Measurements from ENCODE around the gene ANK2. TPM values are rescaled to one million over a fixed set of nuclear protein-coding genes. Genes with fewer than 3 reads are reported as not detected.

The ANK2 gene
- total RNA-seq, 1 donor from 2014 or later, result 77.8 TPM

DNA sequence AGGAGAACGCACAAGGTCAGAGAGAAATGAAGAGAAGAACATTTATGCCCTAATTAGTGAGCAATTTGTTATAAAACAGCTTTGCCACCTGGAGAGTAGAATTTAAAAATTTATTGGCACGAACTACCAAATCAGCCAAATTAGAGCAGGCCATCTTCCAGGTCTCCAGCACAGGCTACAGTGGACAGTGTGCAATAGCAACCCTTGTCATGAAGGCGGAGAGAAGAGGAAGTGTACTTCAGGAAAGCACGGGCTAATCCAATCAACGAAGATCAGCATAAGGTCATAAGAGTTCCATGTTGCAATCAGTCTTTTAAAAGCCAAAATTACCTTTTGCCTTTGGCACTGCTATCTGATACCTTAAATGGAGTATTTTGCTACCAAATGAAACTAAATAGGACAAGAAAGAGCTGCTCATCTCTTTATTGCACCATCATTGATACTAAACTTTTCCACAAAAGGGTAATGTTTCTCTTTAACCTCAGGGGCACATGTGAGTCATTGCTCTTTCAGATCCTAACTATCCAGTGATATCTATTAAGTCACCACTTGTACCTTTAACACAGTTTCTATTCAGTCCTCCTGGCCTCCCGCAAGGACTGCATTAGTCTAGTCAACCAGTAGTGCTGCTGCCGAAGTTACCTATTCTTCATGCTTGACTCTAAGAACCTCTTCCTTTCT is 19.9 kb downstream of the ANK2 start:
- peaks cover 4% of the 10 kb centered on the region for H3K4me1 Mint-ChIP-seq (ENCODE audit: low read depth, unreplicated experiment)

DNA sequence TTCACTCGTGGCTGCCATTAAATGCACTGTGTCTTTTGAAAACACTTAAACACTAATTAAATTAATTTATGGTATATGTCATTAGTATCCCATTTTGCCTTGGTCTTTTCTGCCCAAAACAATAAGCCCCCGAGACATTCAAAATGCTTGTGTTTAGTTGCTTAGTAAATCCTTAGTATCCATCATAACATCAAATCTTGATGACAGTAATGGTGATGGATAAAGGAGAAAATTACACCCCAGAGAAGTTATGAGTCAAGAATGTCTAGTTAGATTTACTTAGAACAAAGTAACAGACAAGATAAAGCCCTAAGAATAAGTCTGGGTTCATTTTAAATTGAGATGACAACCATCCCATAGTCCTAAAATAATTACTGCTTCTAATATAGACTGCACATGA is 21.3 kb downstream of the ANK2 start:
- Histone ChIP-seq H3K27ac (ENCODE audit: low read depth, low read length) (no peak overlapping the region), H3K4me2 (ENCODE audit: low read length) (no peak overlapping the region), H3K36me3 (ENCODE audit: insufficient read depth, low read length) (no peaks in the 10 kb centered on the region), H4K20me1 (ENCODE audit: insufficient read depth, low read length) (no peaks in the 10 kb centered on the region), H3K4me1 (ENCODE audit: insufficient read depth, low read length) (no peaks in the 10 kb centered on the region), H3K4me3 (ENCODE audit: insufficient read depth, low read depth, low read length) (no peak overlapping the region), H2AFZ (ENCODE audit: low read depth, low read length) (no peak overlapping the region), H3K79me2 (ENCODE audit: insufficient read depth, low read length) (no peaks in the 10 kb centered on the region), H3K27me3 (ENCODE audit: insufficient read depth, low read length) (no peaks in the 10 kb centered on the region), H3K9ac (ENCODE audit: low read length) (no peak overlapping the region), H3K9me3 (ENCODE audit: insufficient read depth, low read depth, low read length) (no peaks in the 10 kb centered on the region)
- TF ChIP-seq, protein P1, sequence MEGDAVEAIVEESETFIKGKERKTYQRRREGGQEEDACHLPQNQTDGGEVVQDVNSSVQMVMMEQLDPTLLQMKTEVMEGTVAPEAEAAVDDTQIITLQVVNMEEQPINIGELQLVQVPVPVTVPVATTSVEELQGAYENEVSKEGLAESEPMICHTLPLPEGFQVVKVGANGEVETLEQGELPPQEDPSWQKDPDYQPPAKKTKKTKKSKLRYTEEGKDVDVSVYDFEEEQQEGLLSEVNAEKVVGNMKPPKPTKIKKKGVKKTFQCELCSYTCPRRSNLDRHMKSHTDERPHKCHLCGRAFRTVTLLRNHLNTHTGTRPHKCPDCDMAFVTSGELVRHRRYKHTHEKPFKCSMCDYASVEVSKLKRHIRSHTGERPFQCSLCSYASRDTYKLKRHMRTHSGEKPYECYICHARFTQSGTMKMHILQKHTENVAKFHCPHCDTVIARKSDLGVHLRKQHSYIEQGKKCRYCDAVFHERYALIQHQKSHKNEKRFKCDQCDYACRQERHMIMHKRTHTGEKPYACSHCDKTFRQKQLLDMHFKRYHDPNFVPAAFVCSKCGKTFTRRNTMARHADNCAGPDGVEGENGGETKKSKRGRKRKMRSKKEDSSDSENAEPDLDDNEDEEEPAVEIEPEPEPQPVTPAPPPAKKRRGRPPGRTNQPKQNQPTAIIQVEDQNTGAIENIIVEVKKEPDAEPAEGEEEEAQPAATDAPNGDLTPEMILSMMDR (IDR thresholded peaks at IDR 0.05; ENCODE audit: insufficient read depth, low read depth, low read length), result no peak
- no peak for TF ChIP-seq EZH2 (IDR thresholded peaks at IDR 0.05; ENCODE audit: insufficient read depth, low read length)
- Mint-ChIP-seq H3K9me3 (ENCODE audit: unreplicated experiment) (no peaks in the 10 kb centered on the region), H3K27ac (ENCODE audit: unreplicated experiment) (no peak overlapping the region), H3K4me1 (ENCODE audit: low read depth, unreplicated experiment) (peaks cover 4% of the 10 kb centered on the region), H3K36me3 (ENCODE audit: low read depth, unreplicated experiment) (no peaks in the 10 kb centered on the region), H3K27me3 (ENCODE audit: low read depth, unreplicated experiment) (no peaks in the 10 kb centered on the region), H3K4me3 (ENCODE audit: unreplicated experiment) (no peak overlapping the region)
- DNase-seq (ENCODE audit: low read depth) (no peak), FAIRE-seq (no peak)

More for the DNA sequence above, 19.9 kb downstream of the ANK2 start:
- FAIRE-seq, result no peak
- TF ChIP-seq, protein P1 (IDR thresholded peaks at IDR 0.05; ENCODE audit: insufficient read depth, low read depth, low read length), result no peak
- no peak for TF ChIP-seq EZH2 (IDR thresholded peaks at IDR 0.05; ENCODE audit: insufficient read depth, low read length)
- Histone ChIP-seq H2AFZ (ENCODE audit: low read depth, low read length) (no peak overlapping the region), H4K20me1 (ENCODE audit: insufficient read depth, low read length) (no peaks in the 10 kb centered on the region), H3K27ac (ENCODE audit: low read depth, low read length) (no peak overlapping the region), H3K4me2 (ENCODE audit: low read length) (no peak overlapping the region), H3K27me3 (ENCODE audit: insufficient read depth, low read length) (no peaks in the 10 kb centered on the region), H3K9me3 (ENCODE audit: insufficient read depth, low read depth, low read length) (no peaks in the 10 kb centered on the region), H3K9ac (ENCODE audit: low read length) (no peak overlapping the region), H3K4me3 (ENCODE audit: insufficient read depth, low read depth, low read length) (no peak overlapping the region), H3K79me2 (ENCODE audit: insufficient read depth, low read length) (no peaks in the 10 kb centered on the region), H3K36me3 (ENCODE audit: insufficient read depth, low read length) (no peaks in the 10 kb centered on the region), H3K4me1 (ENCODE audit: insufficient read depth, low read length) (no peaks in the 10 kb centered on the region)
- Mint-ChIP-seq H3K4me3 (ENCODE audit: unreplicated experiment) (no peak overlapping the region), H3K27me3 (ENCODE audit: low read depth, unreplicated experiment) (no peaks in the 10 kb centered on the region), H3K27ac (ENCODE audit: unreplicated experiment) (no peak overlapping the region), H3K9me3 (ENCODE audit: unreplicated experiment) (no peaks in the 10 kb centered on the region), H3K36me3 (ENCODE audit: low read depth, unreplicated experiment) (no peaks in the 10 kb centered on the region)
- no peak for DNase-seq (ENCODE audit: low read depth)

DNA sequence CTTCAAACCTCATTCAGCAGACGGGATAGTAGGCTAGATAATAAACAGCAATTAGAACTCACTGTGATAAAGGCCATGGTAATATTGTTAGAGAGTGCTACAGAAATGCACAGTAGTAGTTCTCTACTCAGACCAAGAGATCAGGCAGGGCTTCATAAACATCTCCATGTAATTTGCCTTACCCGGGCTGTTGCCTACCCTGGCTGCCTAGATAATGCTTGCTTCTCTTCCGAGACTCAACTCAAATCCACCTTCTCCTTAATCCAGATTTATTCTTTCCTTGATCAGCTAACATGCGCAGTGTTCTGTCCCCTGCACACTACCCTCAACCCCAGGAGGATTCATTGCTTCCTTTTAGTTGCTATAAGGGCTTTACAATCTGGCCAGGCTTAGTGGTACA is 21.8 kb downstream of the ANK2 start:
- H3K36me3 Mint-ChIP-seq (ENCODE audit: low read depth, unreplicated experiment), result no peaks in the 10 kb centered on the region
- H3K4me1 Mint-ChIP-seq (ENCODE audit: low read depth, unreplicated experiment), result peaks cover 4% of the 10 kb centered on the region
- TF ChIP-seq EZH2 (IDR thresholded peaks at IDR 0.05; ENCODE audit: insufficient read depth, low read length), result no peak
- TF ChIP-seq, protein P1 (IDR thresholded peaks at IDR 0.05; ENCODE audit: insufficient read depth, low read depth, low read length), result no peak
- H3K4me2 ChIP-seq (ENCODE audit: low read length), result no peak overlapping the region
- no peaks in the 10 kb centered on the region for H3K9me3 ChIP-seq (ENCODE audit: insufficient read depth, low read depth, low read length)
- H3K9me3 Mint-ChIP-seq (ENCODE audit: unreplicated experiment), result no peaks in the 10 kb centered on the region
- no peak overlapping the region for H3K27ac ChIP-seq (ENCODE audit: low read depth, low read length)
- no peaks in the 10 kb centered on the region for H3K27me3 Mint-ChIP-seq (ENCODE audit: low read depth, unreplicated experiment)
- no peak overlapping the region for H2AFZ ChIP-seq (ENCODE audit: low read depth, low read length)
- H4K20me1 ChIP-seq (ENCODE audit: insufficient read depth, low read length), result no peaks in the 10 kb centered on the region
- H3K36me3 ChIP-seq (ENCODE audit: insufficient read depth, low read length), result no peaks in the 10 kb centered on the region
- H3K4me3 ChIP-seq (ENCODE audit: insufficient read depth, low read depth, low read length), result no peak overlapping the region
- H3K4me3 Mint-ChIP-seq (ENCODE audit: unreplicated experiment), result no peak overlapping the region
- no peaks in the 10 kb centered on the region for H3K79me2 ChIP-seq (ENCODE audit: insufficient read depth, low read length)
- H3K27ac Mint-ChIP-seq (ENCODE audit: unreplicated experiment), result no peak overlapping the region
- no peaks in the 10 kb centered on the region for H3K27me3 ChIP-seq (ENCODE audit: insufficient read depth, low read length)
- no peak overlapping the region for H3K9ac ChIP-seq (ENCODE audit: low read length)
- no peak for DNase-seq (ENCODE audit: low read depth)
- H3K4me1 ChIP-seq (ENCODE audit: insufficient read depth, low read length), result no peaks in the 10 kb centered on the region
- no peak for FAIRE-seq

Measured in astrocyte (in vitro differentiated cells and primary cell).